GM18519 (cell line): Measurements from ENCODE around the gene TUBB4A.

Experiments used
- ATAC-seq: cut with Tn5 transposase; IDR thresholded peaks from one replicate; pipeline ENCODE4 v1.9.1; 2021; ENCODE audit warnings: mild to moderate bottlenecking, moderate library complexity; ENCODE audit not compliant: unreplicated experiment, low FRiP score

The TUBB4A gene

GRCh38 chr19:6498294-6499036 is 3.6 kb downstream of the TUBB4A start:
- ATAC-seq: no peak

GRCh38 chr19:6495947-6496346 is 6.2 kb downstream of the TUBB4A start:
- ATAC-seq: no peak

GRCh38 chr19:6494438-6495036 is 7.6 kb downstream of the TUBB4A start:
- ATAC-seq: no peak

GRCh38 chr19:6491802-6492592 is 10.1 kb downstream of the TUBB4A start:
- no peak for ATAC-seq

- no peak for ATAC-seq
Observed at GRCh38 chr19:6490134-6490533, 12.0 kb downstream of the TUBB4A start.

- ATAC-seq: no peak
Observed at GRCh38 chr19:6489278-6490061, 12.6 kb downstream of the TUBB4A start.

GRCh38 chr19:6484831-6485230 is 17.3 kb downstream of the TUBB4A start:
- ATAC-seq: no peak

- no peak for ATAC-seq
Observed at GRCh38 chr19:6484230-6484629, 17.9 kb downstream of the TUBB4A start.

- no peak for ATAC-seq
Observed at GRCh38 chr19:6483235-6483634, 18.9 kb downstream of the TUBB4A start.

- ATAC-seq: no peak
Observed at GRCh38 chr19:6482343-6482686, 19.8 kb downstream of the TUBB4A start.

GRCh38 chr19:6481541-6482342 is 20.4 kb downstream of the TUBB4A start, which contains the start of gene DENND1C:
TSS of gene DENND1C (minus strand) at chr19:6481787. CDS start at chr19:6481695, 92 bp downstream.
- no peak for ATAC-seq

- no peak for ATAC-seq
Observed at GRCh38 chr19:6480848-6481415, 21.2 kb downstream of the TUBB4A start.

- no peak for ATAC-seq
Observed at GRCh38 chr19:6479836-6480398, 22.2 kb downstream of the TUBB4A start.

GRCh38 chr19:6478815-6479214 is 23.3 kb downstream of the TUBB4A start:
- no peak for ATAC-seq

GRCh38 chr19:6476896-6477431 is 25.1 kb downstream of the TUBB4A start:
- ATAC-seq: no peak

- ATAC-seq: no peak
Observed at GRCh38 chr19:6476155-6476895, 25.8 kb downstream of the TUBB4A start.

- no peak for ATAC-seq
Observed at GRCh38 chr19:6475321-6476108, 26.6 kb downstream of the TUBB4A start.

- no peak for ATAC-seq
Observed at GRCh38 chr19:6473647-6474046, 28.5 kb downstream of the TUBB4A start.
